NCI-H1417 (cell line): Measurements from ENCODE around the gene HTR4.
"Not testable (repeated sequence)": the region's sequence is repeated elsewhere in the genome, so short reads cannot be mapped to it uniquely, and the experiment has no call there.

Source experiments
- DNase-seq, 3 experiments: peaks; one replicate each; lab custom pipeline; 2025; lab: John Stamatoyannopoulos, UW

Gene HTR4

GRCh38 chr5:148653836-148654781 lies at the start of gene HTR4:
HTR4 (minus strand) TSS chr5:148654527; CDS start chr5:148637014, 17,513 bp downstream.
- peak in 2 of 3 experiments; percentile 26 to 40 for DNase-seq

GRCh38 chr5:148702019-148702596 lies 47.8 kb upstream of the HTR4 start:
- no peak for DNase-seq

GRCh38 chr5:148699028-148699427 lies 44.7 kb upstream of the HTR4 start:
- DNase-seq = no peak

DNA sequence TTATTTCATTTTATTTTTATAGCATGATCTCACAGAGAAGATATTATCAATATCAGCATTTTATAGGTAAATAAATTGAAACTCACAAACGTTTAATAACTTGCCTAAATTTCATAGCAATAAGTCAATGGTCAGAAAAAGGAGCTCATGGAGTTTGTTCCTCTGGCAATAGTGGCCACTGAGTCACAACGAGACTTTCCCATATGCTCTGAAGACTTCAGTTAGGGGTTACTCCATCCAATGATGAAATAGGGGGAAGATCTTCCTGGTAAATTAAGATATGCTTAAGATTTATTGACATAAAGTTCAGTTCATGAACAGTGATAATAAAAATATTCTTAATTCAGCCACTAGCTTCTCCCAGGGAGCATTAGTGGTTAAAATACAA lies 43.5 kb upstream of the HTR4 start:
- DNase-seq = no peak

- DNase-seq = no peak
Measured at GRCh38 chr5:148697180-148697808, 43.0 kb upstream of the HTR4 start.

- peak in 1 of 3 experiments; percentile 5 for DNase-seq
Measured at GRCh38 chr5:148696187-148697036, 42.1 kb upstream of the HTR4 start.

- DNase-seq = no peak
Measured at GRCh38 chr5:148690945-148691344, 36.6 kb upstream of the HTR4 start.

GRCh38 chr5:148688787-148689186 lies 34.5 kb upstream of the HTR4 start:
- no peak for DNase-seq

DNA sequence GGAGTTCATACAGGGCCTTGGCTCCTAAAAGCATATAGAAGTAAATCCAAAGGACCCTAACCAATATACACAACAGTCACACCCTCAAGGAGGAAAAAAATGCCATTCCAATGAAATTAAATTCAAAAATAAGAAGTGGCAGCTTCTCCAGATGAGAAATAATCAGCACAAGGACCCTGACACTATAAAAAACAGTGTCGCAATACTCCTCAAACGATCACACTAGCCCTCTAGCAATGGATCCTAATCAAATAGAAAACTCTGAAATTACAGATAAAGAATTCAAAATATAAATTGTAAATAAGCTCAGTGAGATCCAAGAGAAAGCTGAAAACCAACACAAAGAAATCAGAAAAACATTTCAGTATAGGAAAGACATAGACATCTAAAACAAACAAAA lies 33.5 kb upstream of the HTR4 start:
- no peak for DNase-seq

- no peak for DNase-seq
Measured at GRCh38 chr5:148687427-148687826, 33.1 kb upstream of the HTR4 start.

DNA sequence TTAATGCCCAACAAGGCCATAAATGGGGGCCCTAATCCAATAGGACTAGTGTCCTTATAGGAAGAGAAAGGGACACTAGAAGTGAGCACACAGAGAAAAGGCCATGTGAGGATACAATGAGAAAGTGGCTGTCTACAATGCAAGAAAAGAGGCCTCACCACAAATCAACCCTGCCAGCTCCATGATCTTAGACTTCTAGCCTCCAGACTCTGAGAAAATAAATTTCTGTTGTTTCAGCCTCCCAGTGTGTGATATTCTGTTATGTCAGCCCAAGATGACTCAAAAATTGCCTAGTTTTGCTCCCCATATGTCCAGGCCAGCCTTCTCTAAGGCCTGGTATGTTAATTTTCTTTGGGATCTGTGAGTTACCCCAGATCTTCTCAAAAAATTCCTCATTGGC lies 32.3 kb upstream of the HTR4 start:
- DNase-seq = peak in 1 of 3 experiments; percentile 3

DNA sequence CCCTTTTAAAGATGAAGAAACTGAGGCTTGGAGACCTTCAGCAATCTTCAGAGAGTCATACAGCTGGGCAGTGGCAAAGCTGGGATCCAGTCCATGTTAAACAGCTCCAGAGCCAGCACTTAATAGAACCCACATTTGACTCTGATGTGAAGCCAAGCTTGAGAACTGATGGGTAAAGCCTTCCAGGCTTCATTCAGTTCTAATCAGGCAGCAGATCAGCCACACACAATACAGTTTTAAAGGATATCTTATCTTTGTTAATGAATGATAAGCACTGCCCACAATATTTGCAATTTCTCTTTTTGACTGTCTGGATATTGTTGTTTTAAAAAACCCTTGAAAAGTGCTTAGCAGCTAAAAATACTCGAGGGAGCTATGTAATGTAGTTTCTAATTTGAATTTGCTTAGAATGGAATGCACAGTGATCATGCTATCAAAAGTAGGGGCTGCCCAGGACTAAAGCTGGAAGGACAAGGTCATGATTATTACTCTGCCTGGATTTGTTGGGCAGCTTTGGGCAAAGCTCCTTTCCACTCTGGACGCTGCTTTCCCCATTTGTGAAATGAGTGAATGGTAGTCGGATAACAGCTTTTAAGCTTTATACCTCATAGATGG lies 31.3 kb upstream of the HTR4 start:
- DNase-seq = no peak

- no peak for DNase-seq
Measured at GRCh38 chr5:148684528-148684927, 30.2 kb upstream of the HTR4 start.

DNA sequence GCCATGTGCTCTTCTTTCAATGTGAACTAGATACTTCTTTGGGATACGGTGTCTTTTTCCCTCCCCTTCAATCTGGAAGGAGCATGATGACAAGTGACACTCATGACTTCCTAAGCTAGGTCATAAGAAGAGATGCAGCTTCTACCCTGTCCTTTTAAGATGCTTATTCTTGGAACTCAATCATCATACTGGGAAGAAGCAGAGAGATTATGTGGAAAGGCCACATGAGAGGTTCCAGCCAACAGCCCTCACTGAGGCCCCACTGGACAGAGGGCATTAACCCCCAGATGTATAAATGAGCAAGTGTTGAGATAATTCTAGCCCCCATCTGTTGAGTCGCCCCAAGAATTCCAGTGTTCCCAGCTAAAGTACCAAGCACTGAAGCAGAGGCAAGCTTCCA lies 29.3 kb upstream of the HTR4 start:
- DNase-seq = no peak

DNA sequence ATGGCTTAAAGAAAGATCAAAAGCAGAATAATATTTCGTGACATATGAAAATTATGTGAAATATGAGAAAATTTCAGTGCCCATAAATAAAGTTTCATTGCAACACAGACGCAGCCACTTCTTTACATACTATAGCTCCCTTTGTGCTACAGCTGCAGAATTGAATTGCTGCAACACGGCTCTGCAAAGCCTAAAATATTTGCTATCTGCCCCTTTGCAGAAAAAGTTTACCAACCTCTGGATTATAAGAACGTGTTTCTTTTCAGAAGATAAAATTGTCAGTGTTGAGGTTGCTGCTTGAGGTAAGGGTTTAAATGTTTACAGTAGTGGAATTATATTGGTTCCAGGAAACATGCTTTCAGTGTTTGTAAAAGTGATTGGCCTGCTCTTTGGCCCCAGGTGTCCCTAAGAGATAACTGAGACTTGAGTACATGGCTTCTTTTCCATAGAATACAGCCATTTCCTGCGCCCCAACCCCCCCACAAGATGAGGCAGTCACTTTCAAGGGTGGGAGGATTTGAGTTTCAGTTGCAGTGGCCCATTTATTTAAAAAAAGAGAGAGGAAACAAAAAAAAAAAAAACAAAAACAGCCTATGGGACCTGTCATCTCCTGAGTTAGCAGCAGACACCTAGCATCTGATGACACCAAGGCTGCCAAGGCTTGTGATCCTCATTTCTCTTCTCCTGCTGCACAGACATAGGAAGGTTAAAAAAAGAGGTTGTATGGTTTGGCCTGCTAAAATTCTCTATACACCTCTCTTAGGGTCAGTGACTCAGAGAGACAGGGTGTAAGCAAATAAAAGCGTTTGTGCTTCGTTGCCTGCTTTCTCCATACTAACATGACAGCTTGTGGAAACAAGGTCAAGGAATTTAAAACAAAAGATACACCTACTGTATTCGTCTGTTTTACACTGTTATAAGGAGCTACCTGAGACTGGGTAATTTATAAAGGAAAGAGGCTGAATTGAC lies 28.0 kb upstream of the HTR4 start:
- DNase-seq = no peak

- no peak for DNase-seq
Measured at GRCh38 chr5:148681157-148682057, 27.1 kb upstream of the HTR4 start.

- DNase-seq = not testable (repeated sequence)
Measured at GRCh38 chr5:148673704-148674103, 19.4 kb upstream of the HTR4 start.

DNA sequence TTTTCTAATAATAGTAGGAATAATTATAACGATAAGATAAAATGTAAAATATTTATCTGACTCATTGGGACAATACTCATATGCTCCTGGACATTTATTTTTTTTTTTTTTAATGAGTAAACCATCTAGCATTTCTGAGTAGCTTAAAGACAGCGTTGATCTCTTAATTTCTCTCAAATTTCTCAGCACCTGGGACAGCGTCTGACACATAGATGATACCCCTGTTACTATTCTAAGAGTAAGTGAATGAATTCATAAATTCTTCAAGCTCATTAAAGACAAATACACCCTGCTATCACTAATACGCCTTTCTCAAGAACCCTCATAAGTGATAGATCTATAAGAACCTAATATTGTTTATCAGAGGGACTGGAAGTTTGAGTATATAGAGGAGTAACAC lies 12.0 kb upstream of the HTR4 start:
- DNase-seq = no peak

GRCh38 chr5:148665431-148665830 lies 11.1 kb upstream of the HTR4 start:
- no peak for DNase-seq
